Breast epithelium (tissue), 3 donors: ENCODE results near the gene RBM38.

Source experiments
- CTCF ChIP-seq, 3 donors: fragments of 450-650 bp; IDR thresholded peaks; one replicate each; pipeline ENCODE4 v1.5.1; 2016 to 2017; ENCODE audit warnings: antibody characterized with exemption in 3 of 3, mild to moderate bottlenecking in 3 of 3, moderate library complexity in 3 of 3
- POLR2A ChIP-seq: fragments of 450-650 bp; IDR thresholded peaks from one replicate; pipeline ENCODE4 v1.6.1; 2016; ENCODE audit warnings: antibody characterized with exemption, mild to moderate bottlenecking, moderate library complexity

- TF ChIP-seq POLR2A: no peak
- TF ChIP-seq CTCF (IDR thresholded peaks at IDR 0.05): no peak
These were observed 2.3 kb downstream of the RBM38 start for GRCh38 chr20:57393321-57394120.
